Glutamatergic neuron (in vitro differentiated cells): ENCODE measurements around the gene CCDC146. TPM values are rescaled to one million over a fixed set of nuclear protein-coding genes. Genes with fewer than 3 reads are reported as not detected.

Source experiments
- DNase-seq: peaks from one replicate; pipeline ENCODE4 v3.0.0; 2022
- H3K27ac Mint-ChIP-seq: one replicate; pipeline ENCODE4 v1.8.0; 2020; ENCODE audit warnings: mild to moderate bottlenecking, mixed read lengths, inconsistent platforms; ENCODE audit not compliant: unreplicated experiment
- H3K27me3 Mint-ChIP-seq: one replicate; pipeline ENCODE4 v1.8.0; 2020; ENCODE audit warnings: mild to moderate bottlenecking, moderate library complexity, mixed read lengths, inconsistent platforms; ENCODE audit not compliant: unreplicated experiment
- H3K36me3 Mint-ChIP-seq: one replicate; pipeline ENCODE4 v1.8.0; 2020; ENCODE audit warnings: mild to moderate bottlenecking, mixed read lengths, inconsistent platforms; ENCODE audit not compliant: unreplicated experiment
- H3K4me1 Mint-ChIP-seq: one replicate; pipeline ENCODE4 v1.8.0; 2020; ENCODE audit warnings: mild to moderate bottlenecking, low read depth, mixed read lengths, inconsistent platforms; ENCODE audit not compliant: unreplicated experiment
- H3K4me3 Mint-ChIP-seq: one replicate; pipeline ENCODE4 v1.8.0; 2020; ENCODE audit warnings: mild to moderate bottlenecking, mixed read lengths, inconsistent platforms; ENCODE audit not compliant: unreplicated experiment
- H3K9me3 Mint-ChIP-seq: one replicate; pipeline ENCODE4 v1.8.0; 2020; ENCODE audit warnings: mild to moderate bottlenecking, moderate library complexity, mixed read lengths, inconsistent platforms; ENCODE audit not compliant: unreplicated experiment
- CTCF ChIP-seq: fragments of 200-600 bp; sonication (generic); IDR thresholded peaks from one replicate; pipeline ENCODE4 v1.5.0; 2021; ENCODE audit not compliant: partially characterized antibody, unreplicated experiment
- total RNA-seq: library from RNA; stranded (reverse); fragmentation: NEBNext Ultra II Directional; extraction: Animal tissue kit (Norgen Biotek cat#: 25700); gene quantifications from one replicate; pipeline ENCODE4 v1.2.1, GENCODE V29; 2021; ENCODE audit not compliant: unreplicated experiment

CCDC146 gene
- total RNA-seq, 1 donor from 2014 or later: 3.7 TPM

DNA sequence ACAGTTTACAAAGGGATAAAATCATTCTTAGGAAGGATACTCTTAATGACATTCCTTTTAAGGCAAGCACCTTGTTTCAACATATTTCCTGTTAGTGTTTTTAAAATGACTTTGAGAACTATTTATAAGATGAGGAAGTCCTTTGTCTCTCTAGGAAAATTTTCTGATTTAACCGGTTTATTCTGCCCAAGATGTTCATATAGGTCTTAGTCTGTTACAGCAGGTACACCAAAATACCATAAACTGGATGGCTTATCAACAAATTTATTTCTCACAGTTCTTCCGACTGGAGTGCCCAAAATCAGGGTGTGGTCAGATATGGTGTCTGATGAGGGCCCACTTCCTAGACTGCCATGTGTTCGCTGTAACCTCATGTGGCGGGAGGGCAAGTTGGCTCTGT is 215.8 kb downstream of the CCDC146 start:
- TF ChIP-seq CTCF: no peak
- no peak for DNase-seq
- no peaks in the 10 kb centered on the region for H3K4me1 Mint-ChIP-seq
- H3K4me3 Mint-ChIP-seq: no peak overlapping the region
- peaks cover 3% of the 10 kb centered on the region for H3K9me3 Mint-ChIP-seq
- no peaks in the 10 kb centered on the region for H3K27me3 Mint-ChIP-seq
- peaks cover 8% of the 10 kb centered on the region for H3K36me3 Mint-ChIP-seq
- H3K27ac Mint-ChIP-seq: no peak overlapping the region

DNA sequence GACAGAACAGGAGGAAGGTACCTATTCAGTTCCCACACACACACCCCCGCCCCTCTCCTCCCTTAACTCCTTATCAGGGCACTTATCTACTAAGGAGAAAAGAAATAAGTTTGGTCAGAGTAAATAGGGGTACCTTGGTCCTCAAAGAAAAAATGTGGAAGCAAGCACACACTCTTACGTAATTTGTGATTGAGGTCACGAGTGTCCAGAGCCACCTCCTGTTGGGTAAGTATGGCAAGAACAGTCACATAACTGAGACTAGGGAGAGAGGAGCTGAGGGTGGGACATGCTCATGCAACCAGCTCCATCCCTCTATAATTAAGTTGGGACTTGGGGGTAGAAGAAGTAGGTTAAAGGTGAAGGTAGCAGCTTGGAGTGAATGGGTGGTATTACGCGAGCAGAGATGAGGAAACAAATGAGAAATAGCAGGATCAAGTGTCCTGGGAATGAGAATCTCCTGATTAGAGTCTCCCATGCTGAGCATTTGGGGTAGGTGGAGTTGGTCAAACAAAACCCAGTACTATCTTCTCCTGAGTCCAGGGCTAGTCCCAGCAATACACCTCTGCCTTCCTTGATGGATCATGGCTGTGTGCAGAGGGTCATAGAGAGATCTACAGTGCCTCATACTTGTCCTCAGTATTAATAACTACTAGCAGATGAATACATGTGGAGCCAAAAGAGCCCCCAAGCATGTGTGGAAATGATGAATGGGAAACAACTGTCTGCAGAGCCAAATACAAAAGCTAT is 216.6 kb downstream of the CCDC146 start:
- no peaks in the 10 kb centered on the region for H3K27me3 Mint-ChIP-seq
- no peak for DNase-seq
- peaks cover 1% of the 10 kb centered on the region for H3K9me3 Mint-ChIP-seq
- H3K36me3 Mint-ChIP-seq: peaks cover 8% of the 10 kb centered on the region
- H3K4me3 Mint-ChIP-seq: no peak overlapping the region
- H3K27ac Mint-ChIP-seq: no peak overlapping the region
- H3K4me1 Mint-ChIP-seq: no peaks in the 10 kb centered on the region
- TF ChIP-seq CTCF: no peak

GRCh38 chr7:77339726-77340125 is 217.3 kb downstream of the CCDC146 start:
- Mint-ChIP-seq H3K36me3 (peaks cover 8% of the 10 kb centered on the region), H3K4me3 (no peak overlapping the region), H3K27me3 (no peaks in the 10 kb centered on the region), H3K4me1 (no peaks in the 10 kb centered on the region), H3K9me3 (peaks cover 1% of the 10 kb centered on the region), H3K27ac (no peak overlapping the region)
- no peak for TF ChIP-seq CTCF
- DNase-seq: no peak

Other genes starting within 250 kb of the CCDC146 start
- gene SPDYE17, start 90.3 kb upstream of the CCDC146 start, total RNA-seq: not detected
- gene SPDYE18, start 60.1 kb upstream of the CCDC146 start, total RNA-seq: 1.1 TPM
- gene FGL2, start 77.2 kb downstream of the CCDC146 start, total RNA-seq: not detected